Measurements from ENCODE around the gene TMPRSS4. TPM values are rescaled to one million over a fixed set of nuclear protein-coding genes. Genes with fewer than 3 reads are reported as not detected.

Gene TMPRSS4
- total and polyA plus RNA-seq, 2 experiments from 2014 or later, result 0.10 to 0.58 TPM

DNA sequence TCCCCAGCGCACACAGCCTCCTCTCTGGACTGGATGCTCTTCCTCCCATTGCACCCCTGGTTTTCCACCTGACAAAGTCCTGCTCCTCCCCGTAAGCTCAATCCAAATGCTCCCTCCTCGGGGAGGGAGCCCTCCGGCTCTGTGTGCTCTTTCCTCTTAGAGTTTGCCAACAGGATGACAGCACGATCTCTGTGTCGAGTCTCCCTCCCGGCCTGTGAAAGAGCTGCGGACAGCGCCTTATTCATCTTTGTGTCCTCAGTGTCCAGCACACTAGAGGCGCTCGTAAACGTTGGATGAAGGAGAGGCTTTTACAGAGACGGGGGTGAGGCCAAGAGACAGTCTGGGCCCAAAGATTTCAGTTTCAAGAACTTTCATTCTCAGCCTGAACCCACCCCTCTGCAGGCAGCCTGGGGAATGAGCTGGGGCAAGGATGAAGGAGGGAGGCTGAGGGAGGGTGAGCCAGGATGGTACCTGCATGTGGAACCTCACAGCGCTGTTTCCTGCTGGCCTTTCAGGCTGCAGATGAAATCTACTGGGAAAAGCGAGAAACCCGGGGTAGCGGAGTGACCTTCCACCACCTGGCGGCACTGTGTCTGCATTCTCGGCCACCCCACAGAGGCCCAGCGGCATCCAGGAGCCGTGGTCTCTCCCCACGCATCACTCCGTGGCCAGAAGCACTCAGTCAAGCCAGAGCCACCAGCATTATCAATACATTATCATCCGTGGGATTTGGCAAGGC, 8.5 kb upstream of the TMPRSS4 start (continued):
- no peak for TF ChIP-seq ZNF462 (CRISPR knock-in tag; IDR thresholded peaks at IDR 0.05)
- TF ChIP-seq NANOG (IDR thresholded peaks at IDR 0.05; ENCODE audit: borderline replicate concordance), result no peak
- TF ChIP-seq, protein P1, sequence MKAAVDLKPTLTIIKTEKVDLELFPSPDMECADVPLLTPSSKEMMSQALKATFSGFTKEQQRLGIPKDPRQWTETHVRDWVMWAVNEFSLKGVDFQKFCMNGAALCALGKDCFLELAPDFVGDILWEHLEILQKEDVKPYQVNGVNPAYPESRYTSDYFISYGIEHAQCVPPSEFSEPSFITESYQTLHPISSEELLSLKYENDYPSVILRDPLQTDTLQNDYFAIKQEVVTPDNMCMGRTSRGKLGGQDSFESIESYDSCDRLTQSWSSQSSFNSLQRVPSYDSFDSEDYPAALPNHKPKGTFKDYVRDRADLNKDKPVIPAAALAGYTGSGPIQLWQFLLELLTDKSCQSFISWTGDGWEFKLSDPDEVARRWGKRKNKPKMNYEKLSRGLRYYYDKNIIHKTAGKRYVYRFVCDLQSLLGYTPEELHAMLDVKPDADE (IDR thresholded peaks at IDR 0.05), result no peak
- no peak for TF ChIP-seq CREB1 (CRISPR knock-in tag; IDR thresholded peaks at IDR 0.05; ENCODE audit: low read depth)
- TF ChIP-seq CTCF (conservative IDR thresholded peaks at IDR 0.05; ENCODE audit: low read depth in 2 of 2), result peak; percentile 45 to 73
